ENCODE results near the gene WDR33.

Gene WDR33

DNA sequence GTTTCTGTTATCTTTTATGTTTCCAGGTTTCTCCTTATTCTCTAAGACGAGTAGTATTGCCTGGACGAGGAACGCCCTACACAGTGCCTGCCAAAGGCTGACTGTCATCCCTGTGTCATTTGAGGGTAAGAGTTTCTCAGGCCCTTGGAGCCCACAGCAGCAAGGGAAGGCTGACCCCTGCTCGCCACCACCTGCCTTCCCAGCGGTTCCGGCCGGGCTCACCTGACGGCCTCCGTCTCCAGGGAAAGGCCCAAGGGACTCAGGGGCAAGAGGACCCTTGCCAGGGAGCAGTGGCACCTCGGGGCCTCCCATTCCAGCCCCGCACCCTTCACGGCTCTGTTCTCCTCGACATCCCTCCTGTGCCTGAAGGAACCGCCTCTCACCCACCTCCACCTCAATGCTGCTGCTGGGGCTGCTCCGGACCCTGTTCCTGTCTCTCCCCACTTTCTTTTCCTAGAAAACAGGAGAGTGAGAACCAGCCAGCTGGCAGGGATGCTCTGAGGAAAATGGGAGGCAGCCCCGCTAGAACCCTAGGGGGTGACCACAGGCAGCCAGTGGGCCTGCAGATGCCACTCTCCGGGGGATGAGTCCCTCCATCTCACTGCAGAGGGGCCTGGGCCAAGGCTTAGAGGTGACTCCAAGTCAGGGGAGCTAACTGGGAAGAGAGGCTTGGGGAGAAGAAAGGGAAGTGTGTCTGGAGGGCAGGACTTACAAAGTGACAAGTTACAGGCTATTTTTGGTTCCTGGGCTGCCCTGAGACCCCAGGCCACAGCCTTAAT lies 137.5 kb downstream of the WDR33 start:
- no peak for DNase-seq

DNA sequence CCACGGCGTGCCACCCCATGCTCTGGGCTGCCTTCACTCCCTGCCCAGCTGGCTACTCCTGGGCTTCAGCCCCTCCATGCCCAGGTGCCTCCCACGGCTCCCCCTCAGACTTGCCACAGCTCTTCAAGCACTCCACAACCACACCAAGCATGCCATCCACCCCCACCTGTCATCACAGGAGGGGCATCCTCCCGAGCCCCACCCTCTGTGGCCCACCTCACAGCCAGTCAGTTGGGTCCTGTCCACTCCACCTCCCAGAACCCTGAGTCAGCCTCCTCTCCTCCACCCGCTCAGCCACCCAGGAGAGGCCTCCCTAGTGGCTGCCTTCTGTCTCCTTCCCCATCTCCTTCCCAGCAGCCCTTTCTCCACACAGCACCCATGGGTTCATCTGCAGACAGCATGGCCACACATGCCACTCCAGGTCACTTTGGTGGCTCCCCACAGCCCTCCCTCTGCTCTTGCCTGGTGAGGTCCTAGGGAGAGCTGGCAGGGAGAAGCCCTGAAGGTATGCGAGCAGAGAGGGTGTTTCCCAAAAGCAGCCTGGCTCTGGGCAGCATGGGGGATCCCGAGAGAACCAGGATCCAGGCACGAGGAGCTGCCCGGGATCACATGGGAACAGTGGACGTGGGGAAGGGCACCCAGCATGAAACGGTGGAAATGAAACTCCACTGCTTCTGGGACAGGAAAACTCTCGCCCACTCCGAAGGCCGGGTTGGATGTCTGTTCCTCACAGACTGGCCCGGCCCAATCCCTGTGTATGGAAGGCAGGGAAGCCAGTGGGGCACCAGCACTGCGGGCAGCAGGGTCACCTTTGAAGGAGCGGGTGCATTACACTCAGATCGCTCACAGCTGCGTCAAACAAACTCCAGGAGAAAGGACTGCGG lies 138.4 kb downstream of the WDR33 start:
- no peak for DNase-seq

DNA sequence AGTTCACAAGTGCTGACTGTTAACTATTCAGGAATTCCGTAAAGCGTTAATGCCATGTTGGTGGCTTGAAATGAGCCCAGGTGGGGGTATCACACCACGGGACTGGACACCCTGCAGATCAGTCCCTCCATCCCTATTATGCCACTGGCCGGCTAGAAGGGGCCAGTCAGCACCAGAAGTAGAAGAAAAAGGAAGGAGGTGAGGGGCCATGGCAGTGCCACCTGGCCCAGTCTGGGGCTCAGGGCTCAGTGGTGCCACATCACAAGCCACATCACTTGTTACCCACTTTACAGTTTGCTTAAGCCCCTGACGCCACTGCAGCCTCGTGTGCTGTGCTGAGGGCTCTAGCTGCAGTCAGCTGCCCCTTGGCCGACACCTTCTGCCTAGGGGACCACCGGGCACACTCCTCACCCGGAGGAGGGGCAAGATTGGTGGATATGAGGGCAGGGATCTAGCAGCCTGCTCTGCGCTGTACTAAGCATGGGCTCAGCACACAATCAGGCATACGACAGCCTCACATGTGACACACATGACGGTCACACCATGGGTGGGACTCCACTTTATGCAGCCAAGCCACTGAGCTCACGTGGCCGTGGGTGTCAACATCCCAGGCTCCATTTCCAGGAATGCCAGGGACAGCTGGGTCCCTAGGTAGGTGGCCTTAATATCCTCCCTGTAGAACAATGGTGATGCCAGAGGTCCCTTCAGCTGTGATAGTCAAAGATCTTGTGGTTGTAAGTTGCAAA lies 139.2 kb downstream of the WDR33 start:
- no peak for DNase-seq

DNA sequence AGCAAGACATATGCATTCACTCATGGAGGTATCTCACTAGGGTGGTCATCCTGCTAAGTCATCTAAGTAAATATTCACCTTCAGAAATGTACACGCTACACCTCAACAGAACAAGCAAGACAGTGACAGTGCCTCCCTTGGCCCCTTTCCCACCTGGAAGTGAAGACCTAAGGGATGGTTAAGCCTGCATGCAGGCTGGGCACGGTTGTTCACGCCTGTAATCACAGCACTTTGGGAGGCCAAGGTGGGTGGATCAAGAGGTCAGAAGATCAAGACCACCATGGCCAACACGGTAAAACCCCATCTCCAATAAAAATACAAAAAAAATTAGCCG lies 140.0 kb downstream of the WDR33 start:
- no peak for DNase-seq

DNA sequence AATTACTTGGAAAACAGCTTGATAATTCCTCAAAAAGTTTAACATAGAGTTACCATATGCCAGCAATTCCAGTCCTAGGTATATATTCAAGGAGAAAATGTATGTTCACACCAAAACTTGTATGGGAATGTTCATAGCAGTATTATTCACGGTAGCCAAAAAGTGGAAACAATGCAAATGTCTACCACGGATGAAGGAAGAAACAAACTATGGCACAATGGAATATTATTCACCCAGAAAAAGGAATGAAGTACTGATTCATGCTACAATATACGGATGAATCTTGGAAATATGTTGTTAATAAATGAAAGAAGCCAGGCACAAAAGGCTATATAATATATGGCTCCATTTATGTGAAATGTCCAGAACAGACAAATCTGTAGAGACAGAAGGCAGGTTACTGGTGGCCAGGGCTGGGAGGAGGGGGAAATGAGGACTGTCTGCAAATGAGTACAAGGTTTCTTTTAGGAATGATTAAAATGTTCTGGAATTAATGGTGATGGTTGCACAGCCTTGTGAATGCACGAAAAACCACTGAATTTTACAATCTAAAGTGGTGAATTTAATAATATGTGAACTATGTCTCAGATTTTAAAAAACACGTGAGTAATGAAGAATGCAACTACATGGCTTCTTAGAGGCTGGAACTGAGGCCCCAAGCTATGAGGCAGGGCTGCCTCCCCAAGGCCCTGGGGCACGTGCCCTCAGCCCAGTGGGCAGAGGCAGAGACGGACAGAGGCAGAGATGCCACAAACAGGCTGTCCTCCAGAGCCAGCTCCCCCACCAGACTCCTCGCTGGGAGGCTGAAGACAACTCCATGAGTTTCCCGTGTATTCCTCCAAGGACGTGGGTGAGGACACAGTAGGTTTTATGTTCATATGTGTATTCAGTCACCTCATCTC lies 140.7 kb downstream of the WDR33 start:
- no peak for DNase-seq

DNA sequence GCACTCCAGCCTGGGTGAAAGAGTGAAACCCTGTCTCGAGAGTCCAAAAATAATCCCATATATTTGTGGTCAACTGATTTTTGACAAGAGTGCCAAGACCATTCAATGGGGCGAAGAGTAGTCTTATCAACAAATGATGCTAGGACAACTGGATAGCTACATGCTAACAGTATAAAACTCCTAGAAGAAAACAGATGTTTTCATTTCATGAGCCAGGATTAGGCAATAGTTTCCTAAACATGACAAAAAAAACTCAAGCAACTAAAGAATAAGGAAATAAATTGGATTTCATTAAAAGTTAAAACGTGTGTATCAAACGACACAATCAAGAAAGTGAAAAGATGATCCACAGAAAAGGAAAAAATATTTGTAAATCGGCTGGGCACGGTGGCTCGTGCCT lies 141.9 kb downstream of the WDR33 start:
- DNase-seq: no peak

DNA sequence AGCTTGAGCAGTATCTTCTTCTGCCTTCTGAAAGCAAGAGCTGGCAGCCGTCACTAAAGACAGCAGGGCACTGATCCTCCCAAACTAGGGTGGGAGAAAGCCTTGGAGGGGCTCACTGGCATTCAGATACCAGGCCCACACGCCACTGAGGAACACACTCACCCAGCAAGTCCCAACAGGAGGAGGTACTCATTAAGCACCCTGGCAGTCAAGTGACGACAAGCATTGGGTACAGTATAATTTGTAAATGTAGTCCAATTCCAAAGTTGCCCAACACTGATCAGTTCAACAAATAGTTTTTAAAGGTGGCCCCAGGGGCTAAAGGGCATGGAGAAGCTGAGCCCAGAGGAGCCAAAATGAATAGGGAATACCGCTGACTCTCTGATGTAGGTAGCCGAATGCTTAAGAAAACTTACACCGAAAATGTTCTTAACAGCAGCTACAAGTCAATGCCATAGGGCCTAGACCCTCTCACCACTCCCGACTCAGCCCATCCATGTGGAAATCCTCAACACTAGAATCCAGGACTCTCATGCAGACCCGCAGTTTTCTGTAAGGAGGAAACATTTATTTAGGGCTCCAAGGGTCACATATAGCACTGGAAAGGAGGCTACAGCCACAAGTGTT lies 145.6 kb downstream of the WDR33 start:
- DNase-seq: no peak

DNA sequence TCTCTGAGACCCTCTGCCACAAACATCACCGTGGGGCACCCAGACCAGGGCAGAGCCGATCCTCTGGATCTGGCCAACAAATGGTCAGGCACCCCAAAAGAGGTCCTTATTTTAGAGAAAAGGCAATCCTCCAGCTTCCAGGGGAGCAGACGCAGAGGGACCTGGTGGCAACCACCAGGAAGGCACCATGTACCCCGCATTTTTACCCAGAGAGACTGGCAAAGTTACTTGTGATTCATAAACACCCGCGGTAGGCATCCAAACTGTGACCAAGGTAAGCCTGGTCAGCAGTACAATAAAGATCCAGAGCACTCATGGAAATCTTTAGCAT lies 146.1 kb downstream of the WDR33 start:
- DNase-seq: no peak

DNA sequence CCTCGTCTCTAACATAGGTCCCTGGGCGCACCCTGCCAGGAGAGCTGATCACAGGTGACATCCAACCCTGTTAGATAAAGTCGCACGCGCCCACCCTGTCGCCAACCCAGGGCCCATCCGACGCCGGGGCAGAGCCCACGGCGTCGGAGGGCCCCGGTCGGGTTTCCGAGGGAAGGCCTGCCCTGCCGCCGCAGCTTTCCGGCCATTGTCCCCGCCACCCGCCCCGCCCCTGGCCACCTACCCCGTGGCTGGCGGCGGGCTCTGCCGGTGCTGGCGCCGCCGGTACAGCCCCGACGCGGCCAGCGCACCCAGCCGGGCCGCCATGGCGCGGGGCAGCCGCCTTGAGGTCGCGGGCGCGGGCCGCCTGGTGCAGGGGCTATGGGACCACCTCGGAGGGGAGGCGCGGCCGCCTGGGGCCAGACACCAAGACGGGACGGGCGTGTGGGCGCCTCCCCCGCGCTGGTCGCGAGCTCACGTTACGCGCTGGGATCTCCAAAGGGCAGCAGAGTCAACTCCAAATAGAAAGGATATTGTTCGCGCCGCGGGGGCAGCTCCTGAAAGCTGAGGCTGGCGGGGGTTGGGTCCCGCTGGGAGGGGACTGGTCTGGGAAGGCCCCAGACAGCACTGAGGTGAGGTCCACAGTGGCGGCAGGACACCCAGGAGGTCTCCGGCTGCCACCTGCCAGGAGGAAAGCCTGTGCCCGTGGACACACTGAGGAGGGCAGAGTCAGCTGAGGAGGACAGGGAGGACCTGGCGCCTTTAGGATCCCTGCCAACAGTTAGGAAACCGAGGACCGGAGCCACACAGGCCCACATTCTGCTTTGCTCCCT lies 146.7 kb downstream of the WDR33 start:
- DNase-seq: peak; percentile 64

DNA sequence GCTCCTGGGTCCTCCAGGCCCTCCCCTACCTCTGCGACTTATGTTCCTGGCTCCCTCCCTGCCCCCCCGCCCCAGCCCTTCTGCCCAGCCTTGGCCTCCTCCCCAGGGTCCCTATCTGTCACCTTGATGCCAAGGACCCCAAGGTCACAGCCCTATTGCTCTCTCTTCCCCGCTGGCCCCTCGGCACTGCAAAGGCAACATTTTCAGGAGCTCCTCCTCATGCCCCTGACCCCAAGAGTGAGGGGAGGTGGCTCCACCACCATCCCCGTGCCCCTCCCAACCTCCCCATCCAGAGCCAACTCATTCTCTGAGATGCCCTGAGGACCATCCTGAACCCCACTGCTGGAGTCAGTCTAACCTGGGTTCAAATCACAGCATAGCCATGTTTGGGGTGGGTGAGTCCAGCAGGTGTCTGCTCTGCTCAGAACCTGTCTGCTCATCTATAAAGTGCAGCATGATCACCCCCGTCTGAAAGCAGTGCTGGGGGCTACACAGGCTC lies 147.4 kb downstream of the WDR33 start:
- no peak for DNase-seq

DNA sequence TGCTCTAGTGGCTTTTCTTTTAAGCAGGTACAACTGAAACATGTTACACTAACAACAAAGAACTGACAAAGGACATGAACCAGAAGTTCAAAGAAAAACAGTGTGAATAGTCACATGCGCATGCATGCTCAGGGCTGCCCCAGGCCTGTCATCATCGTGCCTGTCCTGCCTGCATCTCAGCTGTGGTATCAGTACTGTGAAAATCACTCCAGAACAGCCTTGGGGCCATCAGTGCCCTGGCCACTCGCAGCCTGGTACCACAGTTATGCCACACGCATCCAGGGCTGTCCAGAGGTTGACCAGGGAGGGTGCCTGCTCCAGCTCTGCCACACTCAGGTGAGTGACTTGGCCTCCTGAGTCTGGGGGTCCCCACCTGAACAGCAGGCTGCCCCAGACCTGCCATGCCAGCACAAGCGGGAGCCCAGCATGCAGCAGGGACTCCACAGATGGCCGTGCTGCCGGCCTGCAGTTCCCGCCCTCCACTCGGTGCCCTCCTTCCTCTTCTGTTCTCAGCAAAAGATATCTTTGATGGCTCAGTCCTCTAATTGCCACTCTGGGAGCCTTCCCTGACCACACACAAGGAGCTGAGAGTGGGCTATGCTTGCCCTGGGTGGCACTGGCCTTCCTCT lies 147.9 kb downstream of the WDR33 start:
- DNase-seq: no peak

DNA sequence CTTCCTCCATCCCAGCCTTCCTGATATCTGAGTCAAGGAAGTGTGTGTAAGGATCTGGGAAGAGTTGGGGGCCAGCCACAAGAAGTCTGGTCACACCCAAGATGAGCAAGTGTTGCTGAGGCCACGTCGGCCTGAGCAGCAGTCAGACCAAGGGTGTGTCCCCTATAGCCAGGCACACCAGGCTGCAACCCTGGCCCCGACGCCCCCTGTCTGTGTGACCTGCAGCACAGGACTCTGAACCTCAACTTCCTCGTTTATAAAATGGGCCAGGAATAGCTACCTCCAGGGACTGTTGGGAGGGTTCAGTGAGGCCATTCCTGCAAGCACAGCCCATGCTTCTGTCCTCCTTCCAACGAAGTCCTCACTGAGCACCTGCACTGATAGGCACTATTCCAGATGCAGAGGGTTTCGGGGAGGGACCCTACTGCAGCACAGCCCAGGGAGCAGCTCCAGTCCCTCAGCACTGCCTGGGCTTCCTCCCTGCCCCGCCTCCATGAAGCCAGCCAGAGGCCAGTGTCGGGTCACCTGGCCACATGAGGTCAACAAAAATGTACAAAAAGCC lies 148.9 kb downstream of the WDR33 start:
- no peak for DNase-seq

DNA sequence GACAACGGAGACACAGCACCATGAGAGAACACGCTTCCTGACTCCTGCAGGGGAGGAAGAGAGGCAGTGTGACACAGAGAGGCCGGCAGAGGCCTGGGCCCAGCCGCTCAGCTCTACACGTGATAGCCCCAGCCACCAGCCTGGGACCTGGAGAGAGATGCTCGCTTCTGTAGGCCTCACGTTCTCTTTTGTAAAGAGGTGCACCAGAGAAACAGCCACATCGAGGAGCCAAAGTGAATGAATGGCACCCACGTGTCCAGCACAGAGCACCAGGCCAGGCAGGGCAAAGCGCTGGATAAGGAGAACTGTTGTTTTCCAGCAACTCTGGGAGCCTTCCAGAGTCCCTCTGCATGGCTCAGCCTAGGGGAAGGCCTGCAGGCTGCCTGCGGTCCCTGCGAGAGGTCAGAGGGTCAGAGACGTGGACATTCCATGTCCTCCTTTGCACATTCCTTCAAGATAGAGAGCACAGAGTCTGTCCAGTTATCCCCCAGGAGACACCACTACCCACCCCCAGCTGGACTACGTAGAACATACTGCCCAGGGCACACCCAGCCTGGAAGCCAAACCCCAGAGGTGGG lies 149.8 kb downstream of the WDR33 start:
- no peak for DNase-seq

DNA sequence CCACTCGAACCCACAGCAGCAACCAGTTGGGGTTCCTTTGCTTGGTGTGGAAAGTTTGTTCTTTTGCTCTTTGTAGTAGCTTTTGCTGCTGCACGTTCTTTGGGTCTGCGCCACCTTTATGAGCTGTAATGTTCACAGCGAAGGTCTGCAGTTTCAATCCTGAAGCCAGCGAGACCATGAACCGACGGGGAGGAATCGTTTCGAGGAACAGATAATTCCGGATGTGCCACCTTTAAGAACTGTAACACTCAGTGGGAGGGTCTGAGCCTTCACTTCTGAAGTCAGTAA lies 150.7 kb downstream of the WDR33 start:
- DNase-seq: no peak

DNA sequence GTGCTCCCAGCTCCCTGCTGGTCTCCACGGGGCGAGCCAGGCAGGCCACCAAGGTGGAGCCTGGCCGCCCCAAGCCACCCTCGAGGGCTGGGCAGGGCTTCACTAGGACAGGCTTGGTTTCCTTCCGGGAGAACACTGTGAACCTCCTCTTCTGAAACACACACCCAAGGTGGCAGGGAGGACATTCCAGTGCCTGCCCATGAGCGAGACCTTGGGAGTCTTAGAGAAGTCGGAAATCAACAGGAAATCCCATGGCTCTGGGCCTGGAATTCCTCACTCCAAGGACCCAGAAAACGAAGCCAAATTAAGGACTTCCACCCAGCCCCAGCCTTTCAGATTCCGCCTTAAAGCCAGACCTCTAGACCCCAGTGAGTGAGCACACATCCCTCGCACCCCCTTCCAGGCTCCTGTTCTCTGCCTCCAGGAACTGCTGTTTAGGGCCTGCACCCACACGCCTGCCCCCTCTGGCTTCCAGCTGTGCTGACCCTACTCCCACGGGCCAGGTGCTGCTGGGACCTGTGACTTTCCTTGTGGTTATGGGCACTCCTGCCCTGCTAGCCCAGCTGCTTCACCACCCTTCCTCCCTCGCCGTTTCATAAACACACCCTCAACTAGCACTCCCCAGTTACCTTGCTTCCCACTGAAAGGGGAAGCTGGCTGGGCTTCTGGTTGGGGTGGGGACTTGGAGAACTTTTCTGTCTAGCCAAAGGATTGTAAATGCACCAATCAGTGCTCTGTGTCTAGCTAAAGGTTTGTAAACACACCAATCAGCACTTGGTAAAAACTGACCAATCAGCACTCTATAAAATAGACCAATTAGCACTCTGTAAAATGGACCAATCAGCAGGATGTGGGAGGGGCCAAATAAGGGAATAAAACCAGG lies 151.3 kb downstream of the WDR33 start:
- no peak for DNase-seq

DNA sequence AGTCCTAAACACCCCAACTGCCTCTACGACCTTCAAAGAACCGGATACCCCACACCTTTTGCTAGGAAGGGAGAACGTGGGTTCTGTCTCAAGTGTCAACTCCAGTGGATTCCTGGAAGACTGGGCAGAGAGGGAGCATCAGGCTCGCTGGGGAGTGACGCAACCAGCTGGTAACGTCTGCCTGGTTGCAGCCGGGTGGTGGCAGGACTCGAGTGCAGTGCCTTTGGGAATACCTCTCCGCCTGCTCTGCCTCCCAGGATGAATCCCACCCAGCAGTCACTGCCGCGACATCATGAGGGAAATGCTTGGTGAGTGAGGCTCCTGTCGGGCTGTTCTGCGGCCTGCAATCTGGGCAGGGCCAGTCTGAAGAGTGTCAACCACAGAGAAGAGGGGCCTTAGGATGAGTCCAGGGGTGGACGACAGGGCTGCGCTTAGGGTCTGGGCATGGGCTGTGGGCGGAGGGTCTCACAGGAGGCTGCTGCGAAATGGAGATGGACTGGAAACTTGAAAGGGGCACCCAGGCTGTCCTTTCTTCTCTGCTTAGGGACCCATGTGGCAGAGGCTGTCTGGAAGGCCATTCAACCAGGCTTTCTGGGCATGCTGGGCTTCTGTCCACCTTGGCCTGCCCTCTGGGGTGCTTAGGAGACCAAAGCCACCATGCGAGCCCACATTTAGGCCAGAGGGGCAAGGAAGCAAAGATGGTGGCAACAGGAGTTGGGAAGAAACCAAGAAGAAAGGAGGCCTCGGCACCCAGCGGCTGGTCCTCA lies 152.1 kb downstream of the WDR33 start:
- DNase-seq: no peak

DNA sequence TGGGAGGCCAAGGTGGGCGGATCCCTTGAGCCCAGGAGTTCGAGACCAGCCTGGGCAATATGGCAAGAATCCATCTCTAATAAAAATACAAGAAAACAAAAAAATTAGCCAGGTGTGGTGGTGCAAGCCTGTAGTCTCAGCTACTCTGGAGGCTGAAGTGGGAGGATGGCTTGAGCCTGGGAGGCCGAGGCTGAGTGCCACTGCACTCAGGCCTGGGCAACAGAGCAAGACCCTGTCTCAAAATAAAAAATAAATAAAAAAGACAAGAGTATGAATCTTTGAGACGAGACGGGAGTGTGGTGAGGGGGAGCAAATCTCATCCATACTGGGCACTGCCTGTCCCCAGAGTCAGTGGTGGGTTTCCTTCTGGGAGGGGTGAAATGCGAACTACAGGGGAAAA lies 152.8 kb downstream of the WDR33 start:
- no peak for DNase-seq

DNA sequence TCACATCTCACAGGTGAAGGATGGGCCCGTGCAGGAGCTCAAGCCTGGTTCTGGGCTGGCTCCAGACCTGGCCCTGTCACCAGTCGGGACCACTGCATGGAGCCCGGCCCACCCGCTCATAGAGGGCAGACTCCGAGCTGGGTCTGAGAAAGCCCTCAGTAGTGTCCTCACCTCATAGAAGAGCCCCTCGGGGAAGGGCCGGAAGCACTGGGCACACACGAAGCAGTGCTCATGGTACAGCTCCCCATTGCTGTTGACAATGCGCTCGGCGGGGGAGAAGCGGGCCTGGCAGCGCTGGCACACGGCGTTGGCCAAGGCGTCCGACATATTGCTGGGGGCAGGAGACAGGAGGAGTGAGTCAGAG lies 153.8 kb downstream of the WDR33 start:
- DNase-seq: no peak

Measured in right kidney (tissue), 1 donor.